GM06990 (cell line): ENCODE results near the gene ZNF529.

Experiments used
- DNase-seq: peaks from one replicate; pipeline ENCODE4 v3.0.0-alpha.2; 2011; ENCODE audit not compliant: insufficient read length; ENCODE audit errors: extremely low read depth
- H3K27me3 ChIP-seq: replicated peaks from 2 replicates; pipeline ENCODE4 v1.6.0; 2011; ENCODE audit warnings: low read length; ENCODE audit not compliant: control insufficient read depth, insufficient read depth
- H3K36me3 ChIP-seq: 2 replicates; pipeline ENCODE4 v1.5.1; 2011; ENCODE audit warnings: low read length; ENCODE audit not compliant: control insufficient read depth, insufficient read depth
- H3K4me3 ChIP-seq: replicated peaks from 2 replicates; pipeline ENCODE4 v1.5.1; 2011; ENCODE audit warnings: low read depth, mild to moderate bottlenecking, control low read depth, low read length
- CTCF ChIP-seq: IDR thresholded peaks from 2 replicates; pipeline ENCODE4 v1.5.1; 2011; ENCODE audit warnings: low read length, control low read depth, mild to moderate bottlenecking, inconsistent platforms; ENCODE audit not compliant: insufficient read depth, poor library complexity, severe bottlenecking

The ZNF529 gene

GRCh38 chr19:36497001-36497400, 76.1 kb downstream of the ZNF529 start:
- TF ChIP-seq CTCF, result no peak
- H3K27me3 ChIP-seq, result no peaks in the 10 kb centered on the region

More at GRCh38 chr19:36497001-36497400, 76.1 kb downstream of the ZNF529 start:
- Histone ChIP-seq H3K36me3 (no peaks in the 10 kb centered on the region), H3K4me3 (no peak overlapping the region)
- DNase-seq, result no peak
